OCI-M1 (cell line): Measurements from ENCODE around the gene SLC7A7.
"Not testable (repeated sequence)": the region's sequence is repeated elsewhere in the genome, so short reads cannot be mapped to it uniquely, and the experiment has no call there.

Source experiments
- DNase-seq: peaks from one replicate; lab custom pipeline; 2025; lab: John Stamatoyannopoulos, UW

SLC7A7 gene

DNA sequence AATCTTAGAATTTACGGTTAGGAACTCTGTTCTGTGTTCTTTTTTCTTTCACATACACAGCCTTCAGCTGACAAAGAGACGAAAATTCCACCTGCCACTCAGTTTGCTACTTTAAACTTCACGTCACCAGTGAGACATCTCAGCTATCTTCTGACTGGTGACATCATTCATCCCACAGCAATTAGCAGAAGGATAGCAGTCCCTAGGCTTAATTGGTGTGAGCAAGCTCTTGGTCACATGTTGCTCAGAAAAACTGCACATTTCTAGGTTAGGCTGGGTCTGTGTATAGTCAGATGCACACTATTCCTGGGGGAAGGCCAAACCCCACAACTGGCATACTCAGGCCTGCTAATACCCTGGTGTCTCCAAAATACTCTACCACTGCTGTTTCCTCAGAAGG lies 23.9 kb downstream of the SLC7A7 start:
- DNase-seq, result peak; percentile 25

DNA sequence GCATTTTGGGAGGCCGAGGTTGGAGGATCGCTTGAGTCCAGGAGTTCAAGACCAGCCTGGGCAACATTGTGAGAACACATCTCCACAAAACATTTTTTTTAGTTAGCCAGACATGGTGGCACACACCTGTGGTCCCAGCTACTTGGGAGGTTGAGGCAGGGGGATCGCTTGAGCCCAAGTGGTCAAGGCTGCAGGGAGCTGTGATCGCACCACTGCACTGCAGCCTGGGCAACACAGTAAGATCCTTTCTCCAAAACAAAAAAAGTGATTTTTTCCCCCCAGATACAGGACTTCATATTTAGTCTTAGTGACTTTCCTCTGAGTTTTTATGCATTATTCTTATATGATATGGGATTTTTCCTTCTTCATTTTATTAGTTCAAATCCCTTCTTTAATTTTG lies 28.6 kb downstream of the SLC7A7 start:
- DNase-seq, result no peak

DNA sequence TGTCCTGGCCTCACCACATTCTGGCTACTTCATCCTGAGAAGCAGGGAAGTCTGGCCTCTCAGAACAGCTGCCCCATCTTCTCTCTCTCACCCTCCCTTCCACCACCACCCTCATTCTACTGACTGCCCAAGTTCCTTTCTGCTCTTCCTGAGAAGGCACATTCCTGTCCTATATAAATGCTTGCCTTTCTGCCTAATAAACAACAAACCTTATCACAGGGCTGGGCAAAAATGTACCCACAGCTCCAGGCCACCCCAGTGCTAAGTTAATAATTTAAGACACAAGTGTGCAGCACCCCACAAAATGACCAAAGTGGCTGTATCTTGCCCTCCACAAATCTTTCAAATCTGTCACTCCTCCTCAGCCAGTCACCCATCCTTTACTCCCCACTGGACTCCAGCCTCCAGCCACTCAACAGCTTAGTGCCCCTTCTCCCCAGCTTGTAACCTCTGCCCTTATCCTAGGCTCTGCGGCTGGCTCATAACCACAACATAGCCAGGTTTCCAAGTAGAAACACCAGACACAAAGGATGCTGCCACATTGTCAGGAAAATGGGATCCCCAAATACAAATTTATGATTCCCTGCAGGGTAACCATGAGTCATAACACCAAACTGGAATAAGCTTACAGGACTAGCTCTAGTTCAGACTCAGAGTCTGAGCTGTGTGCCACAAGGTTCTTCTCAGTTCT lies 33.8 kb downstream of the SLC7A7 start:
- no peak for DNase-seq

DNA sequence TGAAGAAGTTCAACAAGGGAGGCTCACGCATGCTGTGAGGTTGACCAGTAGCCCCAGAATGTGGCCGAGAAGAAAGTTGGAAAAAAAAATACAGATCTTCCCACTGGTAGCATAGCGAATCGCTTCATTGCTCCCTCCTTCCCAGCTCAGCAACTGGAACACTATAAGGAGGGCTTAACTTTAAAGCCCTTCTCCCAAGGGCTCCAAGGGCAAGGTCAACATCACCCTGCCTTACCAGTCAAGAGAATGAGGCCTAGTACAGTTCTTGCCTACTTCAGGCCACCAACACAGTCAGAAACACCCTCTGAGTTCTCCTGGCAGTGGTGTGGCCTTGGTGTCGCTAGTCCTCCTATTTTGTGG lies 34.3 kb downstream of the SLC7A7 start:
- no peak for DNase-seq

DNA sequence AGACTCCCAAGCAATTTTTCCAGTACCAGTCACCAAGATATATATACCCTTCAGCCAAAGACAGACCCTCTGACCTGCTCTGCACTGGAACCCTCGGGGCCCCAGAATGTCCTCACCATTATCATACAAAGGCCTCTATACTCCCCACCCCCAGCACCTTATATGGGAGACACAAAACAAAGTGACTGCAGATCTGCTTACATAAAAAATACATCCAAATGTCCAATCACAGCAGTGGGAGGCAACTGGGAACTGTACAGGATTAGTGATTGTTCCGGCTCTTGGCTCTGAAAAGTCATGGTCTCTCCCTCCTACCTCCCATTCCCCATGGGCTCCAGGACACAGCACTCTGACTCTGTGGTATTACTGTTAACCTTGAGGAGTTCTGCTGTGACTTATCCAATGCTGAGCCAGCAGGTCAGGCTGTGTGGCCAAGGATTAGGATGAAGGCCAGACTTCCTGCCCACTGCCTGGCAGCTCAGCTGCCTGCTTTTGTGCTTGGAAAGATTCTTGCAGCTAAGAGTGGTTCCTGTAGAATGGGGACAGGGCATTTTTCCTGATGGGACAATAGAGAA lies 35.0 kb downstream of the SLC7A7 start:
- no peak for DNase-seq

DNA sequence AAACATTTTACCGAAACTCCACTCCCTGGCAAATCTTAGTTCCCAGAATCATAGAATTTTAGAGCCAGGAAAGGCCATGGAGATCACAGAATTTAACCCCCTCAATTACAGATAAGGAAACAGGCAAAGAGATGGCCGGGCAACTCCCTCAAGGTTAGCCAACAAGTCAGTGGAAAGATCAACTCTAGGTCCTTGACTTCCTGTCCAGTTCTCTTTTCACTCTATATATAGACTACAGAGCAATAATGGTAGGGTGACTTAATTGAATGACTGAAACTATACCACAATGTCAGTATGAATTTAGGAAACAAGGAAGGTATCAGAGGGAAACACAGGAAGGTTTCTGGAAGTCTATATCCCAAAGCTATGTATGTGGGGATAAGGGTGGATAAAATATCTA lies 37.2 kb downstream of the SLC7A7 start:
- no peak for DNase-seq

DNA sequence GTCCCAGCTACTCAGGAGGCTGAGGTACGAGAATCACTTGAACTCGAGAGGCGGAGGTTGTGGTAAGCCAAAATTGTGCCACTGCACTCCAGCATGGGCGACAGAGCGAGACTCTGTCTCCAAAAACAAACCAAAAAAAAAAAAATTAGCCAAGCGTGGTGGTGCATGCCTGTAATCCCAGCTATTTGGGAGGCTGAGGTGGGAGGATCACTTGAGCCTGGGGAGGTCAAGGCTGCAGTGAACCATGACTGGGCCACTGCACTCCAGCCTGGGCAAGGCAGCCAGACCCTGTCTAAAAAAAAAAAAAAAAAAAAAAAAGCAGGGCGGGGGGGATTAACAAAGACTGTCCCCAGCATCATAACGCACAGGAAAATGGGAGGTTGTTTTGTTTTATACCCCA lies 38.4 kb downstream of the SLC7A7 start:
- not testable (repeated sequence) for DNase-seq

DNA sequence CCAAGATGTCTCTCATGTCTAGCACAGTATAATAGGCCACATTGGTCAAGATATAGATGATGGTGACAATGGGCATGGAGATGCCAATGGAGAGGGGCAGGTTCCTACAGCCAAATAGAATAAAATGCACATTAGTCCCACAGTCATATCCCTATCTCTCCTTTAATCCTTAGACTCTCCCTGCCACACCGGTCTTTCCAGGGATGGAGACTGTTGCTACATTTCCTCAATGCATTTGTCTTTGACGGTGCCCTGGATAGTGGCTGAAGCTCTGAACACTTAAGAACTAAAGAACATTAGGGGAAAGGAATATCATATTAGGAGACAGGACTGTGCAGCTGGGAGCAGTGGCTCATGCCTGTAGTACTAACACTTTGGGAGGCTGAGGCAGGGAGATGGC lies 39.0 kb downstream of the SLC7A7 start:
- no peak for DNase-seq

DNA sequence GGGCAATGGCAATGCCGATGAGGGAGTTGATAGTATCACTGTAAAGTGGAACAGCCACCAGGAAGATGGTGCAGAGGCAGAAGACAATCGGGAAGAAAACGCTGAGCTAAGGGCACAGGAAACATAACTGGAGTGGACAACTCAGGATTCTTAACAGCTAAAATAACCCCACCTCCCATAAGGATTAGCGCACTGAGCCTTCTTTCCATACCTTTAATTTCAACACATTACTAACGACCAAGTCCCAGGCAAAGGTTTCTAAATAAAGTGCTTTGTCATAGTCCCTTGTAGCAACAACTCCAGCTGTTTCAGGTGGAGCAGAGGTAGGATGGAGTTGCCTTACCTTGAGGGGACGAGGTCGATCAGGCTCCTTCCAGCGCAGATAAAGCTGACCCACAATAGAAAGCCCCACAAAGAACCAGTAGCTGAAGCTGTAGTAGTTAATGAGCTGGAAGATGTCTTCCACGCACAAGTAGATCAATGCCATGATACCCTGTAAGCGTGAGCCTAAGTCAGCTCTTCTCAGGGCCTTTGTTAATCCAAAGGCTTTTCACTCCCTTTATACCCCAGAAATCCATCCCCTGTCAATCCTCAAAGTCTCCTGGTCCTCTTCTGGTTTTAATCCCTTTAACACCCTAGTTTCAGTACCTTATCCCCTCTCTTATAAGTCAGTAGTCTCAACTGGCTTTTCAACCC lies 41.1 kb downstream of the SLC7A7 start:
- no peak for DNase-seq

DNA sequence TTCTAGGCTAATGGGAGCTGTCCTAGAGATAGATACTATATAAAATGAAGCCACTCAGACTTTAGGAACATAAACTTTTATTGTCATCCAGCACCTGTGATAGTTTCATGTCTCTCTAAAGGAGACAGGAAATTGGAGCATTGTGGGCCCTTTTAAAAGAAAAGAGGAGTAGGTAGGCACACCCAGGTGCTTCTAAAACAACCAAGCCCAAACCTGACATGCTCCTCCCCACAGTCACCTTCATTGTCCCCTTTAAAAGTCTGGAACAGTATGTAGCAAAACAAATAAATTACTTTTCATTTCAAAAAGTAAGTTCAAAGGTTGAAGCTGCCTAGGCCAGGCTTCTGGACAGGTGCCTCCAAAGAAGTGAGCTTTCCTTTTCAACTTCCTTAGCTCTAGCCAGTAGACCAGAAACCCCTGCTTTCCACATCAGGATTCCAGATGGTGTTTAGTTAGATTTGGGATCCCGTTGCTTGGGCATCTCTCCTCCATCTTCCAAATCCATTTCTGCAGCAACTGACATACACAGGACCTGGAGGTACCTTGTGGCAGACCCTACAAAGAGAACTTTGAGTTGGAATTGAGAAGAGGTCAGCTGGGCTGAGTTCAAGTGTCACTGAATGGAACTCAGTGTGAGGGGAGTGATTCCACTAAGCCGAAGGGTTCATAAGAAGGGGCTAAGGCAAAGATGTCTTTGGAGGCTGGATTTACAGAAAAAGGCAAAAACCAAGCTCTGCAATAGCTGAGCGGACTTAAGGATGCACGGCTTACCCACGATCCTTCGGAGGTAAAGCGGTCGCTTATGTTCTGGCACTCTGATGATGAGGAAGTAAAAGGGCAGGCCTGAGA lies 41.8 kb downstream of the SLC7A7 start:
- DNase-seq, result no peak

DNA sequence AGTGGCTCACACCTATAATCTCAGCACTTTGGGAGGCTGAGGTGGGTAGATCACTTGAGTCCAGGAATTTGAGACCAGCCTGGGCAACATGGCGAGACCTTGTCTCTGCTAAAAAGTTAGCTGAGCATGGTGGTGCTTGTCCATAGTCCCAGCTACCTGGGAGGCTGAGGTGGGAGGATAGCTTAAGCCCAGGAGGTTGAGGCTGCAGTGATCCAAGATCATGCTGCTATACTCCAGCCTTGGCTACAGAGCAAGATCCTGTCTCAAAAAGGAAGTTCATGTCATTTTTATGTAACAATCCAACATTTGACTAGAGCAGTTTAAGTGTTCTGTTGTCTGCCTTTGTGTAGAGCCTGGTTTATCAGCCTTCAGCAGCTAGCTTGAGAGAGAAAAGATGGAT lies 42.5 kb downstream of the SLC7A7 start:
- DNase-seq, result no peak

DNA sequence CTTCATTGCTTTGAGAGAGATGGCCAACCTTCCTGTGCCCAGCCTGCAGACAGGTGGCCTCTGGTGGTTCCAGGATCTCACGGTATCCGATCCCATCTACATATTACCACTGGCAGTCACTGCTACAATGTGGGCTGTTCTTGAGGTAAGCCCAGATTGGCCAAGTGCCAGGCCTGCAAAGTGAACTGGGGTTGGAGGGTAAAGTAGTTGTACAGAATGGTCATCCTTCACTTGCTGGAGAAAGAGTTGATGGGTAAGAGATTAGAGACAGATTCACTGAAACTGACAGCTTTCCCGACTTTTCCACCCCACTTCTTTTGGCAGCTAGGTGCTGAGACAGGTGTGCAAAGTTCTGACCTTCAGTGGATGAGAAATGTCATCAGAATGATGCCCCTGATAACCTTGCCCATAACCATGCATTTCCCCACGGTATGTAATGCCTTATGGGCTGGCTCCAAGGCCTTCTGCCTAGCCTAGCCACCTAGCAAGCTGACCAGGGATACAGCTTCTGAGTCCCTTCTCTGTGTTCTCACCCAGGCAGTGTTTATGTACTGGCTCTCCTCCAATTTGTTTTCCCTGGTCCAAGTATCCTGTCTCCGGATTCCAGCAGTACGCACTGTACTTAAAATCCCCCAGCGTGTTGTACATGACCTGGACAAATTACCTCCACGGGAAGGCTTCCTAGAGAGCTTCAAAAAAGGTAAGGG lies 44.6 kb downstream of the SLC7A7 start:
- no peak for DNase-seq

DNA sequence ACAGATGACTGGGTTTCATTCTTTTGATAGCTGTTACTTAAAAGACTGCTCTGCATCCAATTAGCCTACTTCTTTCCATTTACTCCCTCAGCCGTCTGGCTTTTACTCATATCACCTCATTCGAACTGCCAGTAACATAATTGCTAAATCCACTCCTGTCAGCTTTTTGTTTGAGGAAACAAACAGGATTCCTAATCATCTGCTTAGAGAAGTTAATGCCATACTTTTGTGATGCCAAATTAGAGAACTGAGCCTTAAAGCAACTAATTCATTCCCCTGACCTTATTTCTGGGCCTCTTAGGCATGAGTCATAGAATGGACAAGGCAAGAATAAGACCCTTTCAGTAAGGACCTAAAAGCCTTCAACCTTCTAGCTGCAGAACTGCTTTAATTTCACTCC lies 45.9 kb downstream of the SLC7A7 start:
- no peak for DNase-seq

DNA sequence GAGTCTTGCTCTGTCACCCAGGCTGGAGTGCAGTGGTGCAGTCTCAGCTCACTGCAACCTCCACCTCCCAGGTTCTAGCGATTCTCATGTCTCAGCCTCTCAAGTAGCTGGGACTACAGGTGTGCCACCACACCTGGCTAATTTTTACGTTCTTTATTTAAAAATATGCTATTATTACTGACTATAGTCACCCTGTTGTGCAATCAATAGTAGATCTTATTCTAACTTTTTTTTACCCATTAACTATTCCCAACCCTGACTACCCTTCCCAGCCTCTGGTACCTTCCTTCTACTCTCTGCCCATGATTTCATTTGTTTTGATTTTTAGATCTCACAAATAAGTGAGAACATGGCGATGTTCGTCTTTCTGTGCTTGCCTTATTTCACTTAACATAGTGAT lies 46.3 kb downstream of the SLC7A7 start:
- DNase-seq, result no peak

DNA sequence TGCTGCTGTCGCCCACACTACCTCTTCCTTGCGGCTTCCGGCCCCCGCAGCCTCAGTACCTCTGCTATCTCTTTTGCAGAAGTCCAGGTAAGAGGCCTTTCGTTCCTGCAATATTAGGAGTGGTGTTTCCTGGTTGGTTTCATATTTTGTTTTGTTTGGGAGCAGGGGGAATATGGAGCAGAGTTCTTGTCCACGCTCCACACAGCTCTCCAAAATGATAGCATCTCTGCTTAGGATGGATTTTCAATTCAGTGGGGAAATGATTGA lies 48.0 kb downstream of the SLC7A7 start:
- DNase-seq, result no peak

DNA sequence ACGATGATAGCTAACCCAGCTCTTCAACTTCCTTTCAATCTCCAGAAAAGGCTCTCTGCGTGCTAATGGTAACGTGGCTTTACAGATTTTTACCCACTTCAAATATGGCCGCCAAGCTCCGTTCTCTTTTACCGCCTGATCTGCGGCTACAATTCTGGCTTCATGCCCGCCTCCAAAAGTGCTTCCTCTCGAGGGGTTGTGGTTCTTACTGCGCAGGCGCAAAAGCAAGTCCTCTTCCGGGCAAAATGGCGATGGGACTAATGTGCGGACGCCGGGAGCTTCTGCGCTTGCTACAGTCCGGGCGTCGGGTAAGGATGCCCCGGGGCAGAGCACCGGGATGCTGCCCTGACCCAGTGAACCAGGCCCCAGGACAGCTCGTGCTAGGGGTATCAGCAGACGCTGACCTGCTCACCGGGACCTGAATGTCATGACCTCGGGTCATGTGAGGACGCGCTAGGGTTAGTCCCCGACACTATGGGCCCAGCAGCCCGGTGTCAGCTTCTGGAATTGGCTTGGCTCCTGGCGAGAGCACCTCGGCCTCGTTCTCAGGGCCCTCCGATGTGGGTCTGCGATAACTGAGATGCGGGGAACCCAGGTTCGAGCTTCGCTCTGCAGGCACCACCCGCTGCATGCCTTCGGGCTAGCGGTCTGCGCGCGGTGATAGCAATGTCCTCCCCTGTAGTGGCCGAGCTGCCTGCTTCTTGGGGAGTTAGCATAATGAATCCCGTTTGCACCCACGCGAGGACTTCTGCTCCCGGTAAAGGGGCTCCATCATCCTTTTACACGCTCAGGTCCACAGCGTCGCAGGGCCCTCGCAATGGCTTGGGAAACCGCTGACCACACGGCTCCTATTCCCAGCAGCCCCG lies 48.5 kb downstream of the SLC7A7 start, which contains the start of gene OXA1L:
Gene OXA1L, plus strand, starts transcription at position 232 of the 866 bp plus-strand sequence. Its CDS starts 14 bp downstream, at position 246.
- DNase-seq, result peak; percentile 96

DNA sequence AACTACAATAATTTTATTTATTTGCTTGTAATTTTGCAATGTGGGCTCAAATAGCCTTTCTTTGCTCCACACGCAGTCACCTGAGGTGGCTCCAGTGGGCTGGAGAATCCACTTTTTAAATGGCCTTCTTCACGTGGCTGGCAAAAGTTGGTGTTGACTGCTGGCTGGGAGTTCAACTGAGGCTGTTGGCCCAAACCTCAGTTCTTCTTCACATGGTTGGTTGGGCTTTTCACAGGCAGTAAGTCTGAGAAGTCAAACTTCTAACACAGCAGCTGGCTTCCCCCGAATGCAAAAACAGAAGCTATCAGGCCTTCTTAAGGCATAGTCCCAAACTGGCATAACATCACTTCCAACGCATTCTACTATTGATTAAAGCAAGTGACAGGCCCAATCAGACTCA lies 50.9 kb downstream of the SLC7A7 start:
- DNase-seq, result no peak

DNA sequence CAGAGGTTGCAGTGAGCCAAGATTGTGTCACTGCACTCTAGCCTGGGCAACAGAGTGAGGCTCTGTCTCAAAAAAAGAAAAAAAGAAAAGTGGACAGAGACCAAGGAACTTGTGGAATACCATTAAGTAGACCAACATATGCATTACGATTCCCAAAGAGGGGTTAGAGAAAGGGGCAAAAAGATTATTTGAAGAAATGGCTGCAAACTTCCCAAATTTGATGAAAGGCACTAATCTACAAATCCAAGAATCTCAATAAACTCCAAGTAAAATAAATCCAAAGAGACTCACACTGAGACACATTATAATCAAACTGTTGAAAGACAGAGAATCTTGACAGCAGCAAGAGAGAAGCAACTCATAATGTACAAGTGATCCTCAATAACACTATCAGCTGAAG lies 53.5 kb downstream of the SLC7A7 start:
- DNase-seq, result no peak

DNA sequence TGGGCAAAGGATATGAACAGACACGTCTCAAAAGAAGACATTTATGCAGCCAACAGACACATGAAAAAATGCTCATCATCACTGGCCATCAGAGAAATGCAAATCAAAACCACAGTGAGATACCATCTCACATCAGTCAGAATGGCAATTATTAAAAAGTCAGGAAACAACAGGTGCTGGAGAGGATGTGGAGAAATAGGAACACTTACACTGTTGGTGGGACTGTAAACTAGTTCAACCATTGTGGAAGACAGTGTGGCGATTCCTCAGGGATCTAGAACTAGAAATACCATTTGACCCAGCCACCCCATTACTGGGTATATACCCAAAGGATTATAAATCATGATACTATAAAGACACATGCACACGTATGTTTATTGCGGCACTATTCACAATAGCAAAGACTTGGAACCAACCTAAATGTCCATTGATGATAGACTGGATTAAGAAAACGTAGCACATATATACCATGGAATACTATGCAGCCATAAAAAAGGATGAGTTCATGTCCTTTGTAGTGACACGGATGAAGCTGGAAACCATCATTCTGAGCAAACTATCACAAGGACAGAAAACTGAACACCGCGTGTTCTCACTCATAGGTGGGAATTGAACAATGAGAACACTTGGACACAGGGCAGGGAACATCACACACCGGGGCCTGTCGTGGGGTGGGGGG lies 57.1 kb downstream of the SLC7A7 start:
- not testable (repeated sequence) for DNase-seq

DNA sequence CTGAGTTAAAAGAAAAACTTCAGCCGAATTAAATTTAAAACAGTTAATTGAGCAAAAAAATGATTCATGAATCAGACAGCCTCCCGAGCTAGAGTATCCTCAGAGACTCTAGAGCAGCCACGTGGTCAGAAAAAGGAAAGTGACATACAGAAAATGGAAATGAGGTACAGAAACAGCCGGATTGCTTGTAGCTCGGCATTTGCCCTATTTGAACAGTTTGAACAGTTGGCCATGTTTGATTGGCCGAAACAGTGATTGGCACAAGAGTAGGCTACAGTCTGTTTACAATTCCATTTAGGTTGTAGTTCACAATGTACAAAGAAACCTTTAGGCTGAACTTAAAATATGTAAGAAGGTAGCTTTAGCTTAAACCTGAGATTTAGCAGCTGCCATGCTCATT lies 61.6 kb downstream of the SLC7A7 start:
- DNase-seq, result no peak

DNA sequence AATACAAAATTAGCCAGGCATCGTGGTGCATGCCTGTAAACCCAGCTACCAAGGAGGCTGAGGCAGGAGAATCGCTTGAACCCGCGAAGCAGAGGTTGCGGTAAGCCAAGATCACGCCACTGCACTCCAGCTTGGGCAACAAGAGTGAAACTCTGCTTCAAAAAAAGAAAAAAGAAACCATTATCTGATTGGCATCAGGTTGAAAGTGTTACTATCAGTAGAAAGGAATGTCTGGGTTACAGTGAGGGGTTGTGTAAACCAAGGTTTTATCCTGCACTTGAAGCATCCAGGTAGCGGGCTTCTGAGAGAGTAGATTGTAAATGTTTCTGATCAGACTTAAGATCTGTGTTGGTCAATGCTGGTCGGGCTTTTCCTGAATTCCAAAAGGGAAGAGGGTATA lies 62.8 kb downstream of the SLC7A7 start:
- DNase-seq, result no peak
